Stimulated activated CD8-positive, alpha-beta memory T cell treated with anti-CD3 and anti-CD28 coated beads, Interleukin-7, amount 100 ng/mL, for 24 hours (primary cell): ENCODE data around the gene MICAL2.

Experiments
- DNase-seq: peaks from one replicate; pipeline ENCODE4 v3.0.0-alpha.2; 2020; ENCODE audit warnings: low read depth

Gene MICAL2

GRCh38 chr11:12171921-12172320 is 61.5 kb downstream of the MICAL2 start:
- no peak for DNase-seq

- no peak for DNase-seq
These were observed 62.2 kb downstream of the MICAL2 start for GRCh38 chr11:12172493-12173013.

- no peak for DNase-seq
These were observed 62.7 kb downstream of the MICAL2 start for GRCh38 chr11:12173111-12173510.

GRCh38 chr11:12174128-12174476 is 63.7 kb downstream of the MICAL2 start:
- DNase-seq: no peak

- no peak for DNase-seq
These were observed 64.2 kb downstream of the MICAL2 start for GRCh38 chr11:12174477-12175143.

- DNase-seq: no peak
These were observed 65.4 kb downstream of the MICAL2 start for GRCh38 chr11:12175694-12176241.

- no peak for DNase-seq
These were observed 66.0 kb downstream of the MICAL2 start for GRCh38 chr11:12176410-12176809.

GRCh38 chr11:12177739-12178338 is 67.4 kb downstream of the MICAL2 start:
- no peak for DNase-seq

- DNase-seq: no peak
These were observed 68.6 kb downstream of the MICAL2 start for GRCh38 chr11:12179019-12179418.

GRCh38 chr11:12179531-12179930 is 69.1 kb downstream of the MICAL2 start:
- no peak for DNase-seq

- no peak for DNase-seq
These were observed 70.1 kb downstream of the MICAL2 start for GRCh38 chr11:12180257-12181205.

GRCh38 chr11:12182302-12182675 is 71.9 kb downstream of the MICAL2 start:
- no peak for DNase-seq

GRCh38 chr11:12182676-12183541 is 72.5 kb downstream of the MICAL2 start:
- no peak for DNase-seq

GRCh38 chr11:12183827-12184620 is 73.6 kb downstream of the MICAL2 start:
- no peak for DNase-seq

- no peak for DNase-seq
These were observed 74.3 kb downstream of the MICAL2 start for GRCh38 chr11:12184699-12185098.

GRCh38 chr11:12185106-12185690 is 74.8 kb downstream of the MICAL2 start:
- DNase-seq: no peak

- no peak for DNase-seq
These were observed 75.5 kb downstream of the MICAL2 start for GRCh38 chr11:12185914-12186313.

- DNase-seq: no peak
These were observed 76.3 kb downstream of the MICAL2 start for GRCh38 chr11:12186701-12187100.

- DNase-seq: no peak
These were observed 77.0 kb downstream of the MICAL2 start for GRCh38 chr11:12187399-12187798.
